GM23338 (cell line): ENCODE results near the gene MAMLD1. TPM values are rescaled to one million over a fixed set of nuclear protein-coding genes. Genes with fewer than 3 reads are reported as not detected.

Source experiments
- ATAC-seq: fragments of 200-7000 bp; cut with Tn5 transposase; 3 replicates; pipeline ENCODE4 v1.9.1; 2020
- DNase-seq: peaks from one replicate; pipeline ENCODE4 v3.0.0-alpha.2; 2015; ENCODE audit warnings: low spot score
- H2AFZ ChIP-seq: fragments of 200-600 bp; sonication (generic); 2 replicates; pipeline ENCODE4 v1.8.0; 2016; ENCODE audit warnings: antibody characterized with exemption, mild to moderate bottlenecking, moderate library complexity
- H3F3A ChIP-seq: fragments of 200-600 bp; sonication (generic); replicated peaks from 2 replicates; pipeline ENCODE4 v1.8.0; 2017; ENCODE audit warnings: antibody characterized with exemption, mixed run types, low read depth
- H3K27ac ChIP-seq: fragments of 200-600 bp; sonication (generic); 2 replicates; pipeline ENCODE4 v1.6.1; 2016; ENCODE audit warnings: low read depth
- H3K27me3 ChIP-seq: fragments of 200-600 bp; sonication (generic); 2 replicates; pipeline ENCODE4 v1.8.0; 2016; ENCODE audit warnings: mild to moderate bottlenecking, mixed run types, moderate library complexity; ENCODE audit not compliant: insufficient read depth
- H3K36me3 ChIP-seq: fragments of 200-600 bp; sonication (generic); 2 replicates; pipeline ENCODE4 v1.8.0; 2016; ENCODE audit warnings: mild to moderate bottlenecking; ENCODE audit not compliant: insufficient read depth
- H3K4me1 ChIP-seq: fragments of 200-600 bp; sonication (generic); 2 replicates; pipeline ENCODE4 v1.8.0; 2016; ENCODE audit warnings: mild to moderate bottlenecking, moderate library complexity; ENCODE audit not compliant: insufficient read depth
- H3K4me2 ChIP-seq: fragments of 200-600 bp; sonication (generic); 2 replicates; pipeline ENCODE4 v1.7.1; 2017; ENCODE audit warnings: mixed run types
- H3K4me3 ChIP-seq: fragments of 200-600 bp; sonication (generic); 2 replicates; pipeline ENCODE4 v1.6.1; 2016; ENCODE audit warnings: mixed run types
- H3K79me2 ChIP-seq: fragments of 200-600 bp; sonication (generic); replicated peaks from 2 replicates; pipeline ENCODE4 v1.8.0; 2017; ENCODE audit warnings: mild to moderate bottlenecking; ENCODE audit not compliant: insufficient read depth
- H3K9me2 ChIP-seq: fragments of 200-600 bp; sonication (generic); 2 replicates; pipeline ENCODE4 v1.8.0; 2017; ENCODE audit not compliant: insufficient read depth
- H4K20me1 ChIP-seq: fragments of 200-600 bp; sonication (generic); replicated peaks from 2 replicates; pipeline ENCODE4 v1.8.0; 2017; ENCODE audit warnings: mild to moderate bottlenecking; ENCODE audit not compliant: insufficient read depth
- H3K27ac Mint-ChIP-seq: 2 replicates; pipeline ENCODE4 v1.8.0; 2020; ENCODE audit warnings: inconsistent platforms, mild to moderate bottlenecking, moderate library complexity, mixed read lengths
- H3K27me3 Mint-ChIP-seq: 3 replicates; pipeline ENCODE4 v1.8.0; 2022; ENCODE audit warnings: low read depth, mild to moderate bottlenecking, moderate library complexity, mixed read lengths, inconsistent platforms; ENCODE audit not compliant: insufficient read depth, poor library complexity
- H3K36me3 Mint-ChIP-seq: 3 replicates; pipeline ENCODE4 v1.8.0; 2021; ENCODE audit warnings: low read depth, mild to moderate bottlenecking, inconsistent platforms, moderate library complexity, mixed read lengths
- H3K4me1 Mint-ChIP-seq: 3 replicates; pipeline ENCODE4 v1.8.0; 2020; ENCODE audit warnings: mild to moderate bottlenecking, inconsistent platforms, mixed read lengths
- H3K4me3 Mint-ChIP-seq: 3 replicates; pipeline ENCODE4 v1.8.0; 2021; ENCODE audit warnings: moderate library complexity, mild to moderate bottlenecking, inconsistent platforms, mixed read lengths
- H3K9me3 Mint-ChIP-seq: 3 replicates; pipeline ENCODE4 v1.8.0; 2020; ENCODE audit warnings: moderate library complexity, mild to moderate bottlenecking, inconsistent platforms, mixed read lengths
- CREB1 ChIP-seq: fragments of 250-450 bp; sonication (Bioruptor Pico); IDR thresholded peaks from 2 replicates; pipeline ENCODE4 v1.5.0; 2020; ENCODE audit warnings: low read depth, mild to moderate bottlenecking, moderate library complexity
- EZH2phosphoT487 ChIP-seq: fragments of 200-600 bp; sonication (generic); IDR thresholded peaks from one replicate; pipeline ENCODE4 v1.8.1; 2018; ENCODE audit warnings: antibody characterized with exemption; ENCODE audit not compliant: unreplicated experiment
- JUNB ChIP-seq: IDR thresholded peaks from one replicate; pipeline ENCODE4 v1.6.1; 2016; ENCODE audit warnings: antibody characterized with exemption; ENCODE audit not compliant: unreplicated experiment
- STAT1 ChIP-seq: IDR thresholded peaks from one replicate; pipeline ENCODE4 v1.6.1; 2016; ENCODE audit warnings: antibody characterized with exemption; ENCODE audit not compliant: unreplicated experiment
- ZNF331 ChIP-seq: fragments of 250-450 bp; sonication (Bioruptor Pico); IDR thresholded peaks from 2 replicates; pipeline ENCODE4 v1.5.0; 2020; ENCODE audit warnings: low read depth, mild to moderate bottlenecking, moderate library complexity
- polyA plus RNA-seq: library from polyadenylated mRNA; unstranded; fragments of >200 nt; fragmentation: Nextera tagmentation; extraction: Ambion mirVana; gene quantifications from 2 replicates; pipeline ENCODE4 v1.2.1, GENCODE V29; 2016
- total RNA-seq: library from RNA; depleted of rRNA; stranded (reverse); fragments of >200 nt; shearing (Covaris generic); gene quantifications from 2 replicates; pipeline ENCODE4 v1.2.3, GENCODE V29; 2014
- TF ChIP-seq, protein P1 (sequence below), 2 experiments: fragments of 200-600 bp in 1 of 2; sonication (generic) in 1 of 2; conservative IDR thresholded peaks; 2 replicates each; pipeline versions ENCODE4 v1.5.1 to v1.6.1; 2016 to 2017; ENCODE audit warnings: antibody characterized with exemption in 2 of 2, low read depth in 2 of 2, mild to moderate bottlenecking in 2 of 2, moderate library complexity in 1 of 2
- TF ChIP-seq, protein P2 (sequence below): fragments of 250-450 bp; sonication (Bioruptor Pico); IDR thresholded peaks from 2 replicates; pipeline ENCODE4 v1.5.0; 2020; ENCODE audit warnings: mild to moderate bottlenecking, moderate library complexity
- TF ChIP-seq, protein P3 (sequence below): IDR thresholded peaks from one replicate; pipeline ENCODE4 v1.6.1; 2018; ENCODE audit warnings: antibody characterized with exemption; ENCODE audit not compliant: unreplicated experiment

Gene MAMLD1
- total and polyA plus RNA-seq, 2 experiments from 2014 or later = 0.13 to 0.21 TPM

DNA sequence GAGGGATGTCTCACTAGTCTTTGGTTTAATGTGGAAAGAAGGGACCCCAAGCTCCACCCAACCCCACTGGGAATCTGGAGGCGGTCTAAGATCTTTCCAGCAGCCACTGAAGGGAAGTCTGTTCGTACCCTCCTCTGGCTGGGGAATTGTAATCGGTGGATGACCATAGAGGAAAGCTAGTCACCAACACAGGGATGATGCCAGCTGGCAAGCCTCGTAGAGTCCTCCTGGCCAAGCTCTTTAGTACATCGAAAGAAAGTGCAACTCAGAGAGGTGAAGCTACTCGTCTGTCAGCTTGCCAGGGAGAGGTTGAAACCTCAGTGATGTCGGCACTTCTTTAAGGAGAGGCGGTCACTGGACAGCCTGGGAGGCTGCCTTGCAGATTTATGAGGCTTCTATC, 58.7 kb downstream of the MAMLD1 start:
- no peaks in the 10 kb centered on the region; the same call in 2 of the 3 replicates for H3K36me3 Mint-ChIP-seq
- Histone ChIP-seq H3K4me3 (no peak overlapping the region), H3K4me1 (no peaks in the 10 kb centered on the region), H3K4me2 (no peak overlapping the region), H3K27me3 (no peaks in the 10 kb centered on the region), H4K20me1 (no peaks in the 10 kb centered on the region), H3K36me3 (no peaks in the 10 kb centered on the region), H2AFZ (no peak overlapping the region), H3K9me2 (no peaks in the 10 kb centered on the region), H3K27ac (no peak overlapping the region), H3F3A (no peaks in the 10 kb centered on the region), H3K79me2 (no peaks in the 10 kb centered on the region)
- no peak overlapping the region for H3K4me3 Mint-ChIP-seq
- ATAC-seq = no peak
- H3K4me1 Mint-ChIP-seq = no peaks in the 10 kb centered on the region
- no peak overlapping the region for H3K27ac Mint-ChIP-seq
- H3K27me3 Mint-ChIP-seq = peaks cover 2% of the 10 kb centered on the region
- TF ChIP-seq, protein P1, sequence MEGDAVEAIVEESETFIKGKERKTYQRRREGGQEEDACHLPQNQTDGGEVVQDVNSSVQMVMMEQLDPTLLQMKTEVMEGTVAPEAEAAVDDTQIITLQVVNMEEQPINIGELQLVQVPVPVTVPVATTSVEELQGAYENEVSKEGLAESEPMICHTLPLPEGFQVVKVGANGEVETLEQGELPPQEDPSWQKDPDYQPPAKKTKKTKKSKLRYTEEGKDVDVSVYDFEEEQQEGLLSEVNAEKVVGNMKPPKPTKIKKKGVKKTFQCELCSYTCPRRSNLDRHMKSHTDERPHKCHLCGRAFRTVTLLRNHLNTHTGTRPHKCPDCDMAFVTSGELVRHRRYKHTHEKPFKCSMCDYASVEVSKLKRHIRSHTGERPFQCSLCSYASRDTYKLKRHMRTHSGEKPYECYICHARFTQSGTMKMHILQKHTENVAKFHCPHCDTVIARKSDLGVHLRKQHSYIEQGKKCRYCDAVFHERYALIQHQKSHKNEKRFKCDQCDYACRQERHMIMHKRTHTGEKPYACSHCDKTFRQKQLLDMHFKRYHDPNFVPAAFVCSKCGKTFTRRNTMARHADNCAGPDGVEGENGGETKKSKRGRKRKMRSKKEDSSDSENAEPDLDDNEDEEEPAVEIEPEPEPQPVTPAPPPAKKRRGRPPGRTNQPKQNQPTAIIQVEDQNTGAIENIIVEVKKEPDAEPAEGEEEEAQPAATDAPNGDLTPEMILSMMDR (conservative IDR thresholded peaks at IDR 0.05; ENCODE audit: low read depth in 2 of 2) = no peak
- TF ChIP-seq ZNF331 (CRISPR knock-in tag) = no peak
- TF ChIP-seq CREB1 = no peak
- TF ChIP-seq STAT1 = no peak
- TF ChIP-seq, protein P2, sequence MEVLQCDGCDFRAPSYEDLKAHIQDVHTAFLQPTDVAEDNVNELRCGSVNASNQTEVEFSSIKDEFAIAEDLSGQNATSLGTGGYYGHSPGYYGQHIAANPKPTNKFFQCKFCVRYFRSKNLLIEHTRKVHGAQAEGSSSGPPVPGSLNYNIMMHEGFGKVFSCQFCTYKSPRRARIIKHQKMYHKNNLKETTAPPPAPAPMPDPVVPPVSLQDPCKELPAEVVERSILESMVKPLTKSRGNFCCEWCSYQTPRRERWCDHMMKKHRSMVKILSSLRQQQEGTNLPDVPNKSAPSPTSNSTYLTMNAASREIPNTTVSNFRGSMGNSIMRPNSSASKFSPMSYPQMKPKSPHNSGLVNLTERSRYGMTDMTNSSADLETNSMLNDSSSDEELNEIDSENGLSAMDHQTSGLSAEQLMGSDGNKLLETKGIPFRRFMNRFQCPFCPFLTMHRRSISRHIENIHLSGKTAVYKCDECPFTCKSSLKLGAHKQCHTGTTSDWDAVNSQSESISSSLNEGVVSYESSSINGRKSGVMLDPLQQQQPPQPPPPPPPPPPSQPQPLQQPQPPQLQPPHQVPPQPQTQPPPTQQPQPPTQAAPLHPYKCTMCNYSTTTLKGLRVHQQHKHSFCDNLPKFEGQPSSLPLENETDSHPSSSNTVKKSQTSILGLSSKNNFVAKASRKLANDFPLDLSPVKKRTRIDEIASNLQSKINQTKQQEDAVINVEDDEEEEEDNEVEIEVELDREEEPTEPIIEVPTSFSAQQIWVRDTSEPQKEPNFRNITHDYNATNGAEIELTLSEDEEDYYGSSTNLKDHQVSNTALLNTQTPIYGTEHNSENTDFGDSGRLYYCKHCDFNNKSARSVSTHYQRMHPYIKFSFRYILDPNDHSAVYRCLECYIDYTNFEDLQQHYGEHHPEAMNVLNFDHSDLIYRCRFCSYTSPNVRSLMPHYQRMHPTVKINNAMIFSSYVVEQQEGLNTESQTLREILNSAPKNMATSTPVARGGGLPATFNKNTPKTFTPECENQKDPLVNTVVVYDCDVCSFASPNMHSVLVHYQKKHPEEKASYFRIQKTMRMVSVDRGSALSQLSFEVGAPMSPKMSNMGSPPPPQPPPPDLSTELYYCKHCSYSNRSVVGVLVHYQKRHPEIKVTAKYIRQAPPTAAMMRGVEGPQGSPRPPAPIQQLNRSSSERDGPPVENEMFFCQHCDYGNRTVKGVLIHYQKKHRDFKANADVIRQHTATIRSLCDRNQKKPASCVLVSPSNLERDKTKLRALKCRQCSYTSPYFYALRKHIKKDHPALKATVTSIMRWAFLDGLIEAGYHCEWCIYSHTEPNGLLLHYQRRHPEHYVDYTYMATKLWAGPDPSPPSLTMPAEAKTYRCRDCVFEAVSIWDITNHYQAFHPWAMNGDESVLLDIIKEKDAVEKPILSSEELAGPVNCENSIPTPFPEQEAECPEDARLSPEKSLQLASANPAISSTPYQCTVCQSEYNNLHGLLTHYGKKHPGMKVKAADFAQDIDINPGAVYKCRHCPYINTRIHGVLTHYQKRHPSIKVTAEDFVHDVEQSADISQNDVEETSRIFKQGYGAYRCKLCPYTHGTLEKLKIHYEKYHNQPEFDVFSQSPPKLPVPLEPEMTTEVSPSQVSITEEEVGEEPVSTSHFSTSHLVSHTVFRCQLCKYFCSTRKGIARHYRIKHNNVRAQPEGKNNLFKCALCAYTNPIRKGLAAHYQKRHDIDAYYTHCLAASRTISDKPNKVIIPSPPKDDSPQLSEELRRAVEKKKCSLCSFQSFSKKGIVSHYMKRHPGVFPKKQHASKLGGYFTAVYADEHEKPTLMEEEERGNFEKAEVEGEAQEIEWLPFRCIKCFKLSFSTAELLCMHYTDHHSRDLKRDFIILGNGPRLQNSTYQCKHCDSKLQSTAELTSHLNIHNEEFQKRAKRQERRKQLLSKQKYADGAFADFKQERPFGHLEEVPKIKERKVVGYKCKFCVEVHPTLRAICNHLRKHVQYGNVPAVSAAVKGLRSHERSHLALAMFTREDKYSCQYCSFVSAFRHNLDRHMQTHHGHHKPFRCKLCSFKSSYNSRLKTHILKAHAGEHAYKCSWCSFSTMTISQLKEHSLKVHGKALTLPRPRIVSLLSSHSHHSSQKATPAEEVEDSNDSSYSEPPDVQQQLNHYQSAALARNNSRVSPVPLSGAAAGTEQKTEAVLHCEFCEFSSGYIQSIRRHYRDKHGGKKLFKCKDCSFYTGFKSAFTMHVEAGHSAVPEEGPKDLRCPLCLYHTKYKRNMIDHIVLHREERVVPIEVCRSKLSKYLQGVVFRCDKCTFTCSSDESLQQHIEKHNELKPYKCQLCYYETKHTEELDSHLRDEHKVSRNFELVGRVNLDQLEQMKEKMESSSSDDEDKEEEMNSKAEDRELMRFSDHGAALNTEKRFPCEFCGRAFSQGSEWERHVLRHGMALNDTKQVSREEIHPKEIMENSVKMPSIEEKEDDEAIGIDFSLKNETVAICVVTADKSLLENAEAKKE = no peak
- TF ChIP-seq JUNB = no peak
- TF ChIP-seq, protein P3, sequence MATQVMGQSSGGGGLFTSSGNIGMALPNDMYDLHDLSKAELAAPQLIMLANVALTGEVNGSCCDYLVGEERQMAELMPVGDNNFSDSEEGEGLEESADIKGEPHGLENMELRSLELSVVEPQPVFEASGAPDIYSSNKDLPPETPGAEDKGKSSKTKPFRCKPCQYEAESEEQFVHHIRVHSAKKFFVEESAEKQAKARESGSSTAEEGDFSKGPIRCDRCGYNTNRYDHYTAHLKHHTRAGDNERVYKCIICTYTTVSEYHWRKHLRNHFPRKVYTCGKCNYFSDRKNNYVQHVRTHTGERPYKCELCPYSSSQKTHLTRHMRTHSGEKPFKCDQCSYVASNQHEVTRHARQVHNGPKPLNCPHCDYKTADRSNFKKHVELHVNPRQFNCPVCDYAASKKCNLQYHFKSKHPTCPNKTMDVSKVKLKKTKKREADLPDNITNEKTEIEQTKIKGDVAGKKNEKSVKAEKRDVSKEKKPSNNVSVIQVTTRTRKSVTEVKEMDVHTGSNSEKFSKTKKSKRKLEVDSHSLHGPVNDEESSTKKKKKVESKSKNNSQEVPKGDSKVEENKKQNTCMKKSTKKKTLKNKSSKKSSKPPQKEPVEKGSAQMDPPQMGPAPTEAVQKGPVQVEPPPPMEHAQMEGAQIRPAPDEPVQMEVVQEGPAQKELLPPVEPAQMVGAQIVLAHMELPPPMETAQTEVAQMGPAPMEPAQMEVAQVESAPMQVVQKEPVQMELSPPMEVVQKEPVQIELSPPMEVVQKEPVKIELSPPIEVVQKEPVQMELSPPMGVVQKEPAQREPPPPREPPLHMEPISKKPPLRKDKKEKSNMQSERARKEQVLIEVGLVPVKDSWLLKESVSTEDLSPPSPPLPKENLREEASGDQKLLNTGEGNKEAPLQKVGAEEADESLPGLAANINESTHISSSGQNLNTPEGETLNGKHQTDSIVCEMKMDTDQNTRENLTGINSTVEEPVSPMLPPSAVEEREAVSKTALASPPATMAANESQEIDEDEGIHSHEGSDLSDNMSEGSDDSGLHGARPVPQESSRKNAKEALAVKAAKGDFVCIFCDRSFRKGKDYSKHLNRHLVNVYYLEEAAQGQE = no peak
- TF ChIP-seq EZH2phosphoT487 = no peak
- DNase-seq = no peak
- H3K9me3 Mint-ChIP-seq = no peaks in the 10 kb centered on the region; the same call in 2 of the 3 replicates
